ENCODE data around the gene MXRA8. TPM values are rescaled to one million over a fixed set of nuclear protein-coding genes. Genes with fewer than 3 reads are reported as not detected.

MXRA8 gene
- total RNA-seq, 1 experiment from 2014 or later = 25.3 TPM

GRCh38 chr1:1302951-1303509, 55.3 kb downstream of the MXRA8 start:
- no peaks in the 10 kb centered on the region for H3K9me2 ChIP-seq (replicated peaks; ENCODE audit: low read length)
- no peak overlapping the region for H3K4me3 ChIP-seq (ENCODE audit: low read length)
- H3F3A ChIP-seq (ENCODE audit: low read length, unreplicated experiment) = no peaks in the 10 kb centered on the region
- no peak overlapping the region for H3K27ac ChIP-seq (ENCODE audit: low read length)
- no peak for TF ChIP-seq CTCF (conservative IDR thresholded peaks at IDR 0.05; ENCODE audit: low read depth, low read length)
- no peak for TF ChIP-seq EZH2 (IDR thresholded peaks at IDR 0.05; ENCODE audit: low read length, unreplicated experiment)
- TF ChIP-seq EZH2phosphoT487 (IDR thresholded peaks at IDR 0.05; ENCODE audit: borderline replicate concordance, low read length) = no peak
- no peak overlapping the region for H3K9ac ChIP-seq (ENCODE audit: low read length)
- DNase-seq = no peak
- CTCF ChIA-PET = no interaction called here
- POLR2A ChIA-PET (ENCODE audit: unreplicated experiment) = interaction anchor here (0.5 kb wide), 1 partner anchor 286 kb away, joined by 4 read pairs; no protein-coding TSS in a partner anchor
- BruUV-seq (replicated peaks) = no TSS peak
- intact Hi-C loops (cut with micrococcal nuclease) = no loop called here
- no peak overlapping the region for H2AFZ ChIP-seq (ENCODE audit: low read length)
- peaks cover 38% of the 10 kb centered on the region for H3K79me2 ChIP-seq (ENCODE audit: low read length)
- no peaks in the 10 kb centered on the region for H3K9me3 ChIP-seq (ENCODE audit: low read length)
- no peaks in the 10 kb centered on the region for H3K27me3 ChIP-seq (ENCODE audit: low read length)
- H3K4me1 ChIP-seq (ENCODE audit: insufficient read depth, low read length) = peaks cover 23% of the 10 kb centered on the region
- ATAC-seq = no peak
- H3K4me2 ChIP-seq (ENCODE audit: low read length) = no peak overlapping the region
- H4K20me1 ChIP-seq (ENCODE audit: low read length) = peaks cover 5% of the 10 kb centered on the region
- no peaks in the 10 kb centered on the region for H3K36me3 ChIP-seq (ENCODE audit: low read depth, low read length)

Small RNA genes within 50 kb of the gene (microRNA-seq; reads per million reads assigned to microRNA genes)
- gene MIR6727 (ENCODE audit: unreplicated experiment) (not detected), gene MIR6808 (ENCODE audit: unreplicated experiment) (1.3 reads per million)

Other genes with a start within 250 kb of the MXRA8 start
- gene C1orf159, start 242.5 kb downstream of the MXRA8 start, total RNA-seq (2014; rRNA removed) = 61.7 and 78.0 TPM in 2 replicates
- gene TTLL10, start 184.7 kb downstream of the MXRA8 start, total RNA-seq (2014; rRNA removed) = 0.36 and 0.46 TPM in 2 replicates
- gene TNFRSF18, start 152.0 kb downstream of the MXRA8 start, total RNA-seq (2014; rRNA removed) = 87.2 and 120 TPM in 2 replicates
- 0.11 and 0.17 TPM in 2 replicates for gene TNFRSF4, start 144.4 kb downstream of the MXRA8 start, total RNA-seq (2014; rRNA removed)
- 254 and 317 TPM in 2 replicates for gene SDF4, start 126.6 kb downstream of the MXRA8 start, total RNA-seq (2014; rRNA removed)
- 74.0 and 92.2 TPM in 2 replicates for gene B3GALT6, start 126.3 kb downstream of the MXRA8 start, total RNA-seq (2014; rRNA removed)
- 2.8 and 3.9 TPM in 2 replicates for gene C1QTNF12, start 111.8 kb downstream of the MXRA8 start, total RNA-seq (2014; rRNA removed)
- gene UBE2J2, start 84.7 kb downstream of the MXRA8 start, total RNA-seq (2014; rRNA removed) = 182 and 200 TPM in 2 replicates
- gene SCNN1D, start 78.1 kb downstream of the MXRA8 start, total RNA-seq (2014; rRNA removed) = 4.2 and 5.3 TPM in 2 replicates
- 116 and 178 TPM in 2 replicates for gene ACAP3, start 50.6 kb downstream of the MXRA8 start, total RNA-seq (2014; rRNA removed)
- gene PUSL1, start 50.0 kb downstream of the MXRA8 start, total RNA-seq (2014; rRNA removed) = 132 and 142 TPM in 2 replicates
- 254 and 324 TPM in 2 replicates for gene INTS11, start 33.9 kb downstream of the MXRA8 start, total RNA-seq (2014; rRNA removed)
- 141 and 168 TPM in 2 replicates for gene CPTP, start 33.8 kb downstream of the MXRA8 start, total RNA-seq (2014; rRNA removed)
- 1.9 and 4.3 TPM in 2 replicates for gene TAS1R3, start 27.3 kb downstream of the MXRA8 start, total RNA-seq (2014; rRNA removed)
- gene DVL1, start 9.1 kb downstream of the MXRA8 start, total RNA-seq (2014; rRNA removed) = 626 and 813 TPM in 2 replicates
- gene AURKAIP1, start 16.7 kb upstream of the MXRA8 start, total RNA-seq (2014; rRNA removed) = 823 and 1,067 TPM in 2 replicates
- 356 and 385 TPM in 2 replicates for gene CCNL2, start 40.8 kb upstream of the MXRA8 start, total RNA-seq (2014; rRNA removed)
- 439 and 506 TPM in 2 replicates for gene MRPL20, start 48.7 kb upstream of the MXRA8 start, total RNA-seq (2014; rRNA removed)
- 0.18 and 1.1 TPM in 2 replicates for gene ANKRD65, start 62.7 kb upstream of the MXRA8 start, total RNA-seq (2014; rRNA removed)
- gene VWA1, start 77.1 kb upstream of the MXRA8 start, total RNA-seq (2014; rRNA removed) = 59.1 and 74.5 TPM in 2 replicates
- gene ATAD3C, start 91.1 kb upstream of the MXRA8 start, total RNA-seq (2014; rRNA removed) = 0.29 and 1.4 TPM in 2 replicates
- 140 and 190 TPM in 2 replicates for gene ATAD3B, start 113.2 kb upstream of the MXRA8 start, total RNA-seq (2014; rRNA removed)
- gene ATAD3A, start 153.6 kb upstream of the MXRA8 start, total RNA-seq (2014; rRNA removed) = 186 and 243 TPM in 2 replicates
- 0.87 and 2.0 TPM in 2 replicates for gene TMEM240, start 182.1 kb upstream of the MXRA8 start, total RNA-seq (2014; rRNA removed)
- gene SSU72, start 216.3 kb upstream of the MXRA8 start, total RNA-seq (2014; rRNA removed) = 283 and 310 TPM in 2 replicates
- gene FNDC10, start 241.6 kb upstream of the MXRA8 start, total RNA-seq (2014; rRNA removed) = 7.9 and 8.8 TPM in 2 replicates

Measured in PC-3 (cell line).